HK-2 (cell line): ENCODE data around the gene MAGEF1.

Experiments used
- DNase-seq: peaks from one replicate; pipeline ENCODE4 v3.0.0-alpha.2; 2018; ENCODE audit not compliant: unreplicated experiment

MAGEF1 gene

GRCh38 chr3:184669578-184669977 lies 42.3 kb downstream of the MAGEF1 start:
- no peak for DNase-seq

- DNase-seq: no peak
These were observed 45.4 kb downstream of the MAGEF1 start for GRCh38 chr3:184666442-184666841.

DNA sequence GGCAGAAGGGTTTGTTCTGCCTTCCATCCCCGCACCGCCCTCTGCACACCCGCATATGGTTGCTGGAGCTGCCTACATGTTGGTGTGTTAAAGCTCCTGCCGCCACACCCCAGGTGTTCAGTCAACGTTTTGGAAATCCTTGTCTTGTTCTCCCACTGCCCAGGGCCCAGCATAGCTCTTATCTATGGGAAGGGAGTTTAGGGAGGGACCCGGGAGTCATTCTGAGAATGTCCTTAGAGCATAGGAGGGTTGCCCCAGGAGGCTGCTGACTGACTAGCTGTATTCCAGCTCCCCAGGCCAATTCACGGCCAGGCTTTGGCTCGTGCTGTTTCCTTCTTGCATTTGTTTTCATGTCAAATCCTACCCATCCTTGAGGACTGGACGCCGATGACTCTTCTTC lies 46.8 kb downstream of the MAGEF1 start:
- DNase-seq: no peak

GRCh38 chr3:184663756-184664155 lies 48.1 kb downstream of the MAGEF1 start:
- DNase-seq: no peak

GRCh38 chr3:184663356-184663755 lies 48.5 kb downstream of the MAGEF1 start:
- no peak for DNase-seq

DNA sequence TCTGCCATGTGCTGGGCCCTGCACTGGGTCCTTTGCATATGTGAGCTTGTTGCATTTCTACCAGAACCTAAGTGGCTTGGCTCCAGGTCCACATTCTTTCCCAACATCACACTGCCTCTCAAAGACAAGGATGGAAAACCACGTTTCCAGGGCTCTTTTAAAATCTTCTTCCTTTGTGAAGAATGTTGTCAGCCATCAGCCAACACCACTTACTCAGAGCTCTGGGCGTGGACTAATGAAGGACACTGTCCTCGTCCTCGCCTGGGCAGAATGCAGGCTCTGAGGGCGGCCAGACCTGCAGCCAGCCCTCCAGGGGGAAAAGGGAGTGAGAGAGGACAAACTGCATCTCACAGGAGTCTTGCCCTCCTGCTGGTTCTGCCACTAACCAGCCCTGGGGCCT lies 49.7 kb downstream of the MAGEF1 start:
- DNase-seq: no peak

- no peak for DNase-seq
These were observed 50.9 kb downstream of the MAGEF1 start for GRCh38 chr3:184660931-184661330.
